Right cardiac atrium (tissue), 5 donors: ENCODE results near the gene C1orf198. TPM values are rescaled to one million over a fixed set of nuclear protein-coding genes. Genes with fewer than 3 reads are reported as not detected.
A peak's percentile ranks its signal among the peaks of the same experiment; 100 is the strongest.

Source experiments
- ATAC-seq, 2 donors: fragments of 200-7000 bp; cut with Tn5 transposase; one replicate each; pipeline versions ENCODE4 v1.8.0 to v1.9.1; 2020; ENCODE audit warnings: moderate library complexity in 2 of 2, mild to moderate bottlenecking in 1 of 2
- DNase-seq, 3 donors: peaks; one replicate each; pipeline ENCODE4 v3.0.0-alpha.2; 2020
- H3K27ac ChIP-seq: one replicate; pipeline ENCODE4 v1.5.1; 2013; ENCODE audit warnings: mild to moderate bottlenecking, low read length, control low read depth, moderate library complexity
- H3K27me3 ChIP-seq: one replicate; pipeline ENCODE4 v1.6.1; 2013; ENCODE audit not compliant: control insufficient read depth, insufficient read depth
- H3K4me1 ChIP-seq: one replicate; pipeline ENCODE4 v1.6.1; 2013; ENCODE audit warnings: low read length; ENCODE audit not compliant: control insufficient read depth, insufficient read depth
- H3K4me3 ChIP-seq: one replicate; pipeline ENCODE4 v1.5.1; 2013; ENCODE audit warnings: low read length, control low read depth
- H3K9me3 ChIP-seq: one replicate; pipeline ENCODE4 v1.6.1; 2013; ENCODE audit warnings: low read length; ENCODE audit not compliant: control insufficient read depth
- WGBS: extraction: QIAGEN DNeasy Blood & Tissue Kit; methylation state at CpG from one replicate; pipeline ENCODE4 v1.1.7; 2013; 5-methylcytosine and 5-hydroxymethylcytosine counted together
- intact Hi-C, 4 donors: fragments of 100-400 bp; cut with DNase I; formaldehyde crosslinking; loops; one replicate each; pipeline versions ENCODE4 v1.11.0 to v1.14.0; 2022 to 2023
- polyA plus RNA-seq: library from polyadenylated mRNA; stranded (reverse); fragments of 200-250 nt; gene quantifications from one replicate; pipeline ENCODE4 v1.2.3, GENCODE V29; 2013
- total RNA-seq, 4 donors: library from RNA; stranded (reverse); fragmentation: NEBNext Ultra II Directional; extraction: Animal tissue kit (Norgen Biotek cat#: 25700); gene quantifications; one replicate each; pipeline ENCODE4 v1.2.1, GENCODE V29; 2021
- donor health status: healthy with polysubstance abuse.
- donor health status: DM: no; HTN: yes; CAD: no.
- donor health status: DM: no; HTN: no; CAD: no.
- donor health status: DM: no; HTN: yes; CAD: no; lungs with severe emphysema.
- donor health status: DM: yes; HTN: yes; CAD: no.

Gene C1orf198
- total and polyA plus RNA-seq, 5 donors, result 36.1 to 69.9 (median 54.7) TPM

GRCh38 chr1:230868736-230869385 lies 540 bp upstream of the C1orf198 start:
- H3K27ac ChIP-seq, result peak overlapping the region; percentile 93
- intact Hi-C loops, result loop anchor here in 1 of 4 donors (10.0 kb wide), 1 partner anchor 64 kb away; no protein-coding TSS in a partner anchor
- WGBS, result 4% methylated on average over 40 of the region's 40 CpGs
- no peaks in the 10 kb centered on the region for H3K27me3 ChIP-seq
- H3K4me1 ChIP-seq, result peaks cover 15% of the 10 kb centered on the region
- no peaks in the 10 kb centered on the region for H3K9me3 ChIP-seq
- ATAC-seq, result peak; percentile 71 to 72
- peak in 2 of 3 donors; percentile 60 to 85 for DNase-seq
- peak overlapping the region; percentile 97 for H3K4me3 ChIP-seq

GRCh38 chr1:230867101-230867902 lies 1.0 kb downstream of the C1orf198 start:
- 8% methylated on average over 17 of the region's 17 CpGs for WGBS

GRCh38 chr1:230866171-230867070 lies 1.9 kb downstream of the C1orf198 start:
- H3K9me3 ChIP-seq, result no peaks in the 10 kb centered on the region
- 29% methylated on average over 9 of the region's 9 CpGs for WGBS
- ATAC-seq, result peak; percentile 17 to 43
- peaks cover 23% of the 10 kb centered on the region for H3K4me1 ChIP-seq
- no peaks in the 10 kb centered on the region for H3K27me3 ChIP-seq
- H3K27ac ChIP-seq, result peak overlapping the region; percentile 88
- intact Hi-C loops, result loop anchor here in 1 of 4 donors (10.0 kb wide), 1 partner anchor 62 kb away; no protein-coding TSS in a partner anchor
- DNase-seq, result no peak
- peak overlapping the region; percentile 97 for H3K4me3 ChIP-seq

More at GRCh38 chr1:230867101-230867902, 1.0 kb downstream of the C1orf198 start:
- H3K4me1 ChIP-seq, result peaks cover 19% of the 10 kb centered on the region
- no peak for DNase-seq
- no peaks in the 10 kb centered on the region for H3K27me3 ChIP-seq
- intact Hi-C loops, result loop anchor here in 1 of 4 donors (10.0 kb wide), 1 partner anchor 63 kb away; no protein-coding TSS in a partner anchor
- peak overlapping the region; percentile 88 for H3K27ac ChIP-seq
- no peak for ATAC-seq
- H3K4me3 ChIP-seq, result peak overlapping the region; percentile 97
- no peaks in the 10 kb centered on the region for H3K9me3 ChIP-seq

GRCh38 chr1:230865062-230865817 lies 3.1 kb downstream of the C1orf198 start:
- 61% methylated on average over 8 of the region's 8 CpGs for WGBS
- no peaks in the 10 kb centered on the region for H3K9me3 ChIP-seq
- H3K27me3 ChIP-seq, result no peaks in the 10 kb centered on the region
- DNase-seq (no peak), ATAC-seq (no peak)
- H3K4me3 ChIP-seq, result no peak overlapping the region
- peak overlapping the region; percentile 94 for H3K27ac ChIP-seq
- peaks cover 26% of the 10 kb centered on the region for H3K4me1 ChIP-seq
- intact Hi-C loops, result loop anchor here in 1 of 4 donors (10.0 kb wide), 1 partner anchor 60 kb away; no protein-coding TSS in a partner anchor

- Histone ChIP-seq H3K9me3 (no peaks in the 10 kb centered on the region), H3K27me3 (no peaks in the 10 kb centered on the region), H3K4me1 (peaks cover 26% of the 10 kb centered on the region), H3K27ac (peak overlapping the region; percentile 94), H3K4me3 (peak overlapping the region; percentile 4)
- WGBS, result 44% methylated on average over 9 of the region's 9 CpGs
- intact Hi-C loops, result loop anchor here in 1 of 4 donors (10.0 kb wide), 1 partner anchor 60 kb away; no protein-coding TSS in a partner anchor
- no peak for DNase-seq
- no peak for ATAC-seq
Observed at GRCh38 chr1:230864441-230864840, 3.9 kb downstream of the C1orf198 start.

- DNase-seq, result peak in 1 of 3 donors; percentile 57
- H3K9me3 ChIP-seq, result no peaks in the 10 kb centered on the region
- peak overlapping the region; percentile 92 for H3K27ac ChIP-seq
- no peak for ATAC-seq
- H3K27me3 ChIP-seq, result no peaks in the 10 kb centered on the region
- intact Hi-C loops, result loop anchor here in 1 of 4 donors (10.0 kb wide), 1 partner anchor 59 kb away; no protein-coding TSS in a partner anchor
- peaks cover 29% of the 10 kb centered on the region for H3K4me1 ChIP-seq
- 43% methylated on average over 6 of the region's 6 CpGs for WGBS
- no peak overlapping the region for H3K4me3 ChIP-seq
Observed at GRCh38 chr1:230863449-230863848, 4.9 kb downstream of the C1orf198 start.

GRCh38 chr1:230861970-230862595 lies 6.2 kb downstream of the C1orf198 start:
- peak overlapping the region; percentile 79 for H3K27ac ChIP-seq
- ATAC-seq (peak; percentile 40 to 47), DNase-seq (peak in 1 of 3 donors; percentile 59)
- WGBS, result 58% methylated on average over 4 of the region's 4 CpGs
- intact Hi-C loops, result loop anchor here in 1 of 4 donors (10.0 kb wide), 1 partner anchor 57 kb away; no protein-coding TSS in a partner anchor
- H3K9me3 ChIP-seq, result no peaks in the 10 kb centered on the region
- no peaks in the 10 kb centered on the region for H3K27me3 ChIP-seq
- no peak overlapping the region for H3K4me3 ChIP-seq
- peaks cover 38% of the 10 kb centered on the region for H3K4me1 ChIP-seq

- no peak overlapping the region for H3K4me3 ChIP-seq
- H3K9me3 ChIP-seq, result no peaks in the 10 kb centered on the region
- WGBS, result 92% methylated on average over 13 of the region's 13 CpGs
- ATAC-seq (no peak), DNase-seq (no peak)
- intact Hi-C loops, result loop anchor here in 1 of 4 donors (10.0 kb wide), 1 partner anchor 57 kb away; no protein-coding TSS in a partner anchor
- peak overlapping the region; percentile 79 for H3K27ac ChIP-seq
- peaks cover 40% of the 10 kb centered on the region for H3K4me1 ChIP-seq
- no peaks in the 10 kb centered on the region for H3K27me3 ChIP-seq
Observed at GRCh38 chr1:230861489-230861888, 6.8 kb downstream of the C1orf198 start.

GRCh38 chr1:230860617-230861384 lies 7.5 kb downstream of the C1orf198 start:
- Histone ChIP-seq H3K27me3 (no peaks in the 10 kb centered on the region), H3K27ac (peak overlapping the region; percentile 48), H3K9me3 (no peaks in the 10 kb centered on the region), H3K4me3 (no peak overlapping the region), H3K4me1 (peaks cover 38% of the 10 kb centered on the region)
- DNase-seq (no peak), ATAC-seq (no peak)
- 87% methylated on average over 9 of the region's 9 CpGs for WGBS
- intact Hi-C loops, result loop anchor here in 1 of 4 donors (10.0 kb wide), 1 partner anchor 56 kb away; no protein-coding TSS in a partner anchor
